K562 (cell line): ENCODE results near the gene CNOT4. TPM values are rescaled to one million over a fixed set of nuclear protein-coding genes. Genes with fewer than 3 reads are reported as not detected.

Experiments used
- ASH1L ChIP-seq: fragments of 450-650 bp; IDR thresholded peaks from 2 replicates; pipeline ENCODE4 v1.6.1; 2018; ENCODE audit warnings: borderline replicate concordance, mild to moderate bottlenecking, low read depth; ENCODE audit not compliant: partially characterized antibody
- CAMTA2 ChIP-seq: fragments of 250-450 bp; sonication (Bioruptor Pico); conservative IDR thresholded peaks from 2 replicates; pipeline ENCODE4 v1.5.1; 2022
- CGGBP1 ChIP-seq: fragments of 250-450 bp; sonication (Bioruptor Pico); IDR thresholded peaks from 2 replicates; pipeline ENCODE4 v1.9.0; 2021; ENCODE audit warnings: mild to moderate bottlenecking
- CTBP1 ChIP-seq: fragments of 450-650 bp; IDR thresholded peaks from 2 replicates; pipeline ENCODE4 v1.6.1; 2016; ENCODE audit warnings: borderline replicate concordance
- ELF1 ChIP-seq: fragments of 200-800 bp; sonication (Bioruptor generic); IDR thresholded peaks from 2 replicates; pipeline ENCODE4 v1.6.1; 2016; ENCODE audit warnings: missing genetic modification characterization, missing compliant biosample characterization
- FOSL1 ChIP-seq: fragments of 200-800 bp; sonication (Bioruptor generic); conservative IDR thresholded peaks from 2 replicates; pipeline ENCODE4 v1.6.1; 2016; ENCODE audit warnings: missing genetic modification characterization, missing compliant biosample characterization
- FOXA1 ChIP-seq: fragments of 450-650 bp; IDR thresholded peaks from 2 replicates; pipeline ENCODE4 v1.6.1; 2016; ENCODE audit warnings: mild to moderate bottlenecking, borderline replicate concordance
- GABPB1 ChIP-seq: sonication (generic); formaldehyde crosslinking; IDR thresholded peaks from 2 replicates; pipeline ENCODE4 v1.8.0; 2022; ENCODE audit warnings: mild to moderate bottlenecking, missing genetic modification reagents
- HMGXB4 ChIP-seq: sonication (generic); formaldehyde crosslinking; IDR thresholded peaks from 2 replicates; pipeline ENCODE4 v1.8.1; 2023; ENCODE audit warnings: mild to moderate bottlenecking, missing genetic modification reagents
- ID3 ChIP-seq, 2 experiments: fragments of 250-450 bp in 1 of 2; fragments of 450-650 bp in 1 of 2; sonication (Bioruptor Pico) in 1 of 2; IDR thresholded peaks; 2 replicates each; pipeline versions ENCODE4 v1.6.1 to v1.8.0; 2016 to 2021; ENCODE audit warnings: mild to moderate bottlenecking in 2 of 2, moderate library complexity in 2 of 2, missing compliant biosample characterization in 1 of 2, missing genetic modification characterization in 1 of 2
- IRF9 ChIP-seq: fragments of 450-650 bp; IDR thresholded peaks from 2 replicates; pipeline ENCODE4 v1.6.1; 2016; ENCODE audit warnings: missing biosample characterization, missing genetic modification characterization
- JUN ChIP-seq, 2 experiments: sonication (generic) in 1 of 2; formaldehyde crosslinking in 1 of 2; IDR thresholded peaks; 2 replicates each; pipeline versions ENCODE4 v1.6.1 to v1.8.0; 2012 to 2022; ENCODE audit warnings: borderline replicate concordance in 2 of 2, mild to moderate bottlenecking in 2 of 2, improper control_type of control experiment in 1 of 2, low read depth in 1 of 2, low read length in 1 of 2, missing genetic modification reagents in 1 of 2
- LCOR ChIP-seq: sonication (generic); formaldehyde crosslinking; IDR thresholded peaks from 2 replicates; pipeline ENCODE4 v1.8.0; 2022; ENCODE audit warnings: mild to moderate bottlenecking, missing genetic modification reagents
- MTA3 ChIP-seq: fragments of 450-650 bp; formaldehyde crosslinking; IDR thresholded peaks from 2 replicates; pipeline ENCODE4 v1.6.1; 2017; ENCODE audit warnings: mild to moderate bottlenecking, borderline replicate concordance
- NRF1 ChIP-seq, 2 experiments: fragments of 450-650 bp; IDR thresholded peaks in 1 of 2; conservative IDR thresholded peaks in 1 of 2; 2 replicates each; pipeline ENCODE4 v1.6.1; 2014; ENCODE audit warnings: mild to moderate bottlenecking in 2 of 2
- RBFOX2 ChIP-seq: fragments of 200-400 bp; formaldehyde crosslinking; IDR thresholded peaks from 2 replicates; pipeline ENCODE4 v1.6.1; 2017; ENCODE audit warnings: low read depth, mild to moderate bottlenecking, low read length, moderate library complexity
- RHOXF2B ChIP-seq: fragments of 250-450 bp; sonication (Bioruptor Pico); conservative IDR thresholded peaks from 2 replicates; pipeline ENCODE4 v1.5.1; 2021
- RNF2 ChIP-seq: sonication (generic); IDR thresholded peaks from 2 replicates; pipeline ENCODE4 v1.6.1; 2016
- SAP30 ChIP-seq: fragments of 200-600 bp; sonication (generic); IDR thresholded peaks from 2 replicates; pipeline ENCODE4 v1.6.1; 2012; ENCODE audit warnings: borderline replicate concordance, low read depth, mild to moderate bottlenecking, moderate library complexity, low read length, control low read depth, inconsistent platforms; ENCODE audit not compliant: insufficient read depth, poor library complexity, severe bottlenecking
- SMAD1 ChIP-seq: fragments of 150-350 bp; IDR thresholded peaks from 2 replicates; pipeline ENCODE4 v1.6.1; 2014; ENCODE audit warnings: low read length, low read depth; ENCODE audit not compliant: partially characterized antibody
- TAF1 ChIP-seq: IDR thresholded peaks from 2 replicates; pipeline ENCODE4 v1.6.1; 2011; ENCODE audit warnings: mild to moderate bottlenecking, low read length, moderate library complexity; ENCODE audit not compliant: insufficient read depth, control insufficient read depth, severe bottlenecking; ENCODE audit errors: extremely low read depth
- TCF7L2 ChIP-seq: fragments of 150-350 bp; IDR thresholded peaks from 2 replicates; pipeline ENCODE4 v1.6.1; 2016; ENCODE audit warnings: low read depth, mild to moderate bottlenecking, low read length, moderate library complexity
- XRCC4 ChIP-seq: IDR thresholded peaks from one replicate; pipeline ENCODE4 v1.6.1; 2011; ENCODE audit not compliant: insufficient read depth, insufficient read length; ENCODE audit errors: extremely low read depth
- ZNF253 ChIP-seq: fragments of 250-450 bp; sonication (Bioruptor Pico); conservative IDR thresholded peaks from 2 replicates; pipeline ENCODE4 v1.6.1; 2021; ENCODE audit warnings: mild to moderate bottlenecking
- ZNF778 ChIP-seq: fragments of 450-650 bp; formaldehyde crosslinking; IDR thresholded peaks from 2 replicates; pipeline ENCODE4 v1.4.0; 2020; ENCODE audit warnings: mild to moderate bottlenecking, moderate library complexity
- ZSCAN32 ChIP-seq: fragments of 450-650 bp; formaldehyde crosslinking; IDR thresholded peaks from 2 replicates; pipeline ENCODE4 v1.4.0; 2020; ENCODE audit warnings: mild to moderate bottlenecking, moderate library complexity
- polyA plus RNA-seq, 8 experiments: library from polyadenylated mRNA; depleted of rRNA in 4 of 8; stranded (reverse) in 5 of 8; unstranded in 3 of 8; fragments of >200 nt; fragmentation: Nextera tagmentation in 2 of 8; fragmentation: Illumina TruSeq in 1 of 8; extraction: Ambion mirVana in 2 of 8; extraction: Trizol in 1 of 8; gene quantifications; 2 replicates each; pipeline versions ENCODE4 v1.2.1 to v1.2.3, GENCODE V29; 2011 to 2014; ENCODE audit warnings: inconsistent platforms in 1 of 8, missing spikeins in 1 of 8
- total RNA-seq, 7 experiments: library from RNA; depleted of rRNA in 6 of 7; stranded (reverse); fragments of >200 nt in 6 of 7; fragmentation: Illumina TruSeq in 2 of 7; extraction: Trizol in 2 of 7; gene quantifications; 2 replicates each; pipeline versions ENCODE4 v1.2.1 to v1.2.3, GENCODE V29; 2011 to 2021; ENCODE audit warnings: low replicate concordance in 1 of 7

Gene CNOT4
- total and polyA plus RNA-seq, 9 of the 15 experiments (the other 6 are each of a cell fraction or from before 2014, with no cell fraction given): 8.6 to 24.1 (median 15.4) TPM

GRCh38 chr7:135490783-135491182, 19.1 kb downstream of the CNOT4 start (continued):
- no peak for TF ChIP-seq FOSL1 (tag)
- no peak for TF ChIP-seq LCOR
- TF ChIP-seq TAF1: no peak
- peak; percentile 39 for TF ChIP-seq SMAD1
- no peak for TF ChIP-seq RHOXF2B
- no peak for TF ChIP-seq XRCC4
- no peak for TF ChIP-seq ZNF778 (CRISPR knock-in tag)
- peak; percentile 55; the same call in 1 of the 2 replicates for TF ChIP-seq MTA3
- no peak for TF ChIP-seq ASH1L
- TF ChIP-seq NRF1 (conservative IDR thresholded peaks at IDR 0.05 in 1 of 2, IDR thresholded peaks at IDR 0.05 in 1 of 2): peak; percentile 36 to 41; a peak in 3 of 4 replicates
- TF ChIP-seq RBFOX2: no peak
- TF ChIP-seq RNF2: no peak
- no peak for TF ChIP-seq HMGXB4 (CRISPR knock-in tag)
- TF ChIP-seq CGGBP1 (CRISPR knock-in tag): no peak
- peak; percentile 76 for TF ChIP-seq CTBP1
- no peak; the same call in 1 of the 2 replicates for TF ChIP-seq JUN (IDR thresholded peaks at IDR 0.05; ENCODE audit: borderline replicate concordance, low read depth, low read length)
- no peak for TF ChIP-seq JUN (CRISPR knock-in tag; IDR thresholded peaks at IDR 0.05; ENCODE audit: borderline replicate concordance)
- TF ChIP-seq SAP30: no peak
- no peak for TF ChIP-seq IRF9
- no peak for TF ChIP-seq ELF1 (tag)
- no peak for TF ChIP-seq FOXA1
- TF ChIP-seq ZSCAN32 (CRISPR knock-in tag): no peak
- TF ChIP-seq ZNF253 (CRISPR knock-in tag): no peak
- no peak for TF ChIP-seq CAMTA2 (CRISPR knock-in tag)
- TF ChIP-seq ID3 (CRISPR knock-in tag; IDR thresholded peaks at IDR 0.05): no peak
- TF ChIP-seq ID3 (tag; IDR thresholded peaks at IDR 0.05): no peak
- TF ChIP-seq GABPB1 (CRISPR knock-in tag): no peak
- TF ChIP-seq TCF7L2: no peak
